ENCODE results near the gene TLK1. TPM values are rescaled to one million over a fixed set of nuclear protein-coding genes. Genes with fewer than 3 reads are reported as not detected.
"Not testable (repeated sequence)": the region's sequence is repeated elsewhere in the genome, so short reads cannot be mapped to it uniquely, and the experiment has no call there.

TLK1 gene
- total RNA-seq, 2 experiments from 2014 or later = 53.9 to 56.0 TPM

GRCh38 chr2:171084128-171084527 is 76.6 kb downstream of the TLK1 start:
- ATAC-seq (peak; percentile 55), DNase-seq (no peak)
- Mint-ChIP-seq H3K36me3 (ENCODE audit: low read depth) (peaks cover 7% of the 10 kb centered on the region), H3K4me1 (ENCODE audit: low read depth) (peaks cover 67% of the 10 kb centered on the region), H3K27ac (peak overlapping the region; percentile 63), H3K9me3 (no peaks in the 10 kb centered on the region), H3K27me3 (no peaks in the 10 kb centered on the region), H3K4me3 (peak overlapping the region; percentile 46)
- no peak for TF ChIP-seq CTCF (IDR thresholded peaks at IDR 0.05)
- intact Hi-C loops (cut with micrococcal nuclease) = no loop called here
- CTCF ChIA-PET = no interaction called here
- POLR2A ChIA-PET = interaction anchor here (0.6 kb wide), 1 partner anchor 1111 kb away, joined by 3 read pairs; no protein-coding TSS in a partner anchor

- TF ChIP-seq CTCF (IDR thresholded peaks at IDR 0.05) = no peak
- H3K36me3 Mint-ChIP-seq (ENCODE audit: low read depth) = peaks cover 12% of the 10 kb centered on the region
- peaks cover 64% of the 10 kb centered on the region for H3K4me1 Mint-ChIP-seq (ENCODE audit: low read depth)
- ChIA-PET POLR2A (interaction anchor here (0.6 kb wide), 1 partner anchor 1111 kb away, joined by 3 read pairs; no protein-coding TSS in a partner anchor), CTCF (no interaction called here)
- ATAC-seq (no peak), DNase-seq (no peak)
- intact Hi-C loops (cut with micrococcal nuclease) = no loop called here
- H3K4me3 Mint-ChIP-seq = no peak overlapping the region
- H3K27me3 Mint-ChIP-seq = no peaks in the 10 kb centered on the region
- peak overlapping the region; percentile 64 for H3K27ac Mint-ChIP-seq
- H3K9me3 Mint-ChIP-seq = peaks cover under 1% of the 10 kb centered on the region
These were observed 77.2 kb downstream of the TLK1 start for GRCh38 chr2:171083451-171083850.

GRCh38 chr2:171081649-171082111 is 79.0 kb downstream of the TLK1 start:
- H3K9me3 Mint-ChIP-seq = peaks cover 3% of the 10 kb centered on the region
- peaks cover 24% of the 10 kb centered on the region for H3K36me3 Mint-ChIP-seq (ENCODE audit: low read depth)
- H3K27me3 Mint-ChIP-seq = no peaks in the 10 kb centered on the region
- H3K4me3 Mint-ChIP-seq = no peak overlapping the region
- ATAC-seq (peak; percentile 73), DNase-seq (peak; percentile 18)
- ChIA-PET POLR2A (no interaction called here), CTCF (interaction anchor here (1.1 to 1.7 kb wide), 3 partner anchors 11 to 153 kb away, joined by 3 to 4 read pairs (median 3); partner anchors contain the start of gene GORASP2)
- H3K27ac Mint-ChIP-seq = peak overlapping the region; percentile 32
- no peak for TF ChIP-seq CTCF (IDR thresholded peaks at IDR 0.05)
- intact Hi-C loops (cut with micrococcal nuclease) = no loop called here
- peaks cover 55% of the 10 kb centered on the region for H3K4me1 Mint-ChIP-seq (ENCODE audit: low read depth)

- Mint-ChIP-seq H3K4me3 (no peak overlapping the region), H3K9me3 (peaks cover 3% of the 10 kb centered on the region), H3K27me3 (no peaks in the 10 kb centered on the region), H3K36me3 (ENCODE audit: low read depth) (peaks cover 32% of the 10 kb centered on the region), H3K4me1 (ENCODE audit: low read depth) (peaks cover 53% of the 10 kb centered on the region), H3K27ac (no peak overlapping the region)
- intact Hi-C loops (cut with micrococcal nuclease) = no loop called here
- ChIA-PET POLR2A (no interaction called here), CTCF (interaction anchor here (1.2 kb wide), 1 partner anchor 336 kb away, joined by 3 read pairs; no protein-coding TSS in a partner anchor)
- TF ChIP-seq CTCF (IDR thresholded peaks at IDR 0.05) = no peak
- ATAC-seq = no peak
- DNase-seq = no peak
These were observed 80.1 kb downstream of the TLK1 start for GRCh38 chr2:171080607-171081006.

- H3K27me3 Mint-ChIP-seq; POLR2A ChIA-PET; intact Hi-C loops (cut with micrococcal nuclease); H3K9me3 Mint-ChIP-seq; H3K27ac Mint-ChIP-seq; H3K4me3 Mint-ChIP-seq; ATAC-seq: not testable (repeated sequence)
- Mint-ChIP-seq H3K4me1 (ENCODE audit: low read depth) (peaks cover 19% of the 10 kb centered on the region), H3K36me3 (ENCODE audit: low read depth) (peaks cover 43% of the 10 kb centered on the region)
- peak; percentile 24 for DNase-seq
- CTCF ChIA-PET = interaction anchor here (2.0 kb wide), 1 partner anchor 11 kb away, joined by 8 read pairs; no protein-coding TSS in a partner anchor
These were observed 84.3 kb downstream of the TLK1 start for GRCh38 chr2:171076422-171076821.
